LNCAP (cell line): ENCODE results near the gene ABHD17B.

Experiments
- TF ChIP-seq, protein P1 (sequence below): fragments of 450-650 bp; IDR thresholded peaks from 2 replicates; pipeline ENCODE4 v1.5.1; 2017; ENCODE audit warnings: mild to moderate bottlenecking

The ABHD17B gene

DNA sequence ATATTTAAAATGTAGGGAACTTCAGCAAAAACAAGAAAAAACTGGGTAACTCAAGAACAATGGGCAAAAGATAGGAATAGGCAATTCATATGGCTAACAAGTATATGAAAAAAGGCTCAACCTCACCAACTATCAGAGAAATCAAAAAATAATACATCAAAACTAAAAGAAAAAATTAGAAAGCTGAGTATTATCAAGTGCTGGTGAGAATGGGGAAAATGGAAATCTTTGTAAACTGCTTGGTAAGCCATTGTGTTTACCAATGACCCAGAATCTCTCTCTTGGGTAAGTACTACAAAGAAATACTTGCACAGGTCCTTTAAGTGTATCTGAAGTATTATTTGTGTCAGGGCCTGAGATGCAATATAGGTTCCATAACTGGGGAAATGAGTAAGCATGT, 27.0 kb downstream of the ABHD17B start:
- TF ChIP-seq, protein P1, sequence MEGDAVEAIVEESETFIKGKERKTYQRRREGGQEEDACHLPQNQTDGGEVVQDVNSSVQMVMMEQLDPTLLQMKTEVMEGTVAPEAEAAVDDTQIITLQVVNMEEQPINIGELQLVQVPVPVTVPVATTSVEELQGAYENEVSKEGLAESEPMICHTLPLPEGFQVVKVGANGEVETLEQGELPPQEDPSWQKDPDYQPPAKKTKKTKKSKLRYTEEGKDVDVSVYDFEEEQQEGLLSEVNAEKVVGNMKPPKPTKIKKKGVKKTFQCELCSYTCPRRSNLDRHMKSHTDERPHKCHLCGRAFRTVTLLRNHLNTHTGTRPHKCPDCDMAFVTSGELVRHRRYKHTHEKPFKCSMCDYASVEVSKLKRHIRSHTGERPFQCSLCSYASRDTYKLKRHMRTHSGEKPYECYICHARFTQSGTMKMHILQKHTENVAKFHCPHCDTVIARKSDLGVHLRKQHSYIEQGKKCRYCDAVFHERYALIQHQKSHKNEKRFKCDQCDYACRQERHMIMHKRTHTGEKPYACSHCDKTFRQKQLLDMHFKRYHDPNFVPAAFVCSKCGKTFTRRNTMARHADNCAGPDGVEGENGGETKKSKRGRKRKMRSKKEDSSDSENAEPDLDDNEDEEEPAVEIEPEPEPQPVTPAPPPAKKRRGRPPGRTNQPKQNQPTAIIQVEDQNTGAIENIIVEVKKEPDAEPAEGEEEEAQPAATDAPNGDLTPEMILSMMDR: no peak

DNA sequence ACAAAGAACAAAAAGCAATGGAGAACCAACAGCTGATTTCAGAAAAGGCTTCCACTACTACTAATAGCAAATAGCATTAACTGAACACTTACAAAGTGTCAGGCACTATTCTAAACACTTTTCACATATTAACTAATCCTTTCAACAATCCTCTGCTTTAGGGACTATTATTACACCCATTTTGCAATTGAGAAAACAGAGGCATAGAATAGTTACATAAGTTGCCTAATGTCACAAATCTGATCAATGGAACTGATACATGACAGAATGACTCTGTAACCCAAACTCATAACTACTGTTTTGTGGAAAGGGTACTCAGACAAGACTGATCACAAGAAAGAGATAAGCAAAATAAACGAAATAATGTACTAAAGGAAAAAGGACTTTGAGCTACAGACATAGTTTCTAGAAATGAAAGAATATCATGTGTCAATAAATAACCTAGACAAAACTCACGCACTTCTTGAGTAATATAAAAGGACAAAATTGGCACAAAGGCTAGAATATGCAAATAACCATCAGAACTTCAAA, 31.3 kb downstream of the ABHD17B start:
- TF ChIP-seq, protein P1: no peak

DNA sequence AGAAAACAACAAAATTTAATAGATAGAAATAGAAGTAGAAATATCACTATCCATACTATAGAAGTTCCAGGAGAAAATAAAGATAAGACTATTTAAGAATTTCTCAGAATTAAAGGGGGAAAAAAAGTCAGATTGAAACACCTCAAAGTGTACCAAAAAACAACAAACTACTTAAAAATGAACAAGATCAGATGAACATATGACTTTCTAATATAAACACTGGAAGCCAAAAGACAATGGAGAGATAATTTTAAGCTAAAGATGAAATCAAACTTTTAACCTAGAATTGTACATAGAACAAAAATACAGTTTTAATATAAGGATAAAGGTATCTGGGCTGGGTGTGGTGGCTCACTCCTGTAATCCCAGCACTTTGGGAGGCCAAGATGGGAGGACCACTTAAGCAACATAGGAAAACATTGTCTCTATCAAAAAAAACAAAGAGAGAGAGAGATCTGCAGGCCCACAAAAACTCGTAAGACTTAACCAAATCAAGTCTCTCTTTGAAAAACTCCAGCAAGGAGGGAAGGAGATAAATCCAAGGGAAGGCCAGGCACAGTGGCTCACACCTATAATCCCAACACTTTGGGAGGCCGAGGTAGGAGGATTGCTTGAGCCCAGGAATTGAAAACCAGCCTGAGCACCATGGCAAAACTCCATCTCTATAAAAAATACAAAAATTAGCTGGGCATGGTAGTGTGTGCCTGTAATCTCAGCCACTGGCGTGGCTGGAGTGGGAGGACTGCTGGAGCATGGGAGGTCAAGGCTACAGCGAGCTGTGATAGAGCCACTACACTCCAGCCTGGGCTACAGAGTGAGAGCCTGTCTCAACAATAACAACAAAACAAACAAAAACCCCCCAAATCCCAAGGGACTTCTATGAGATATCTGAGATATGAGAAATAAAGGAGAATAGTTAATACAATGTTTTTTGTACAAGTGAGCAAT, 32.4 kb downstream of the ABHD17B start:
- TF ChIP-seq, protein P1: no peak

DNA sequence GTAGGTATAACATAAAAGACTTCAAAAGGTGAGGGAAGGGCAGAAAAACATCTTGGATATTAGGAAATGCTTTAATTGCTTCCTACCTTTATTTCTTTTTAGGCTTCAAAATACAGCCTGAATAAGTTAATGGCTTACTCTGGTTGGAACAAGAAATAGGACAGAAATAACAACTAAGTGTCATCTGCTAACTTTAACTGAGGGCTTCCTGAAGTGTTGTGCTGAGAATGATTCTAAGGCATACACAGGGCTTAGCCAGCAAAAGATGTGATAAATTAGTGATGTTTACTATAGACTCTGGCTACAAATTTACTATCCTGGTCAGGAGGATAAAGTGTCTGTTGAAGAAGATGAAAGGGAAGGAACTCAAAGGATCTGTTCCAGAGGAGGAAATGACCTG, 34.2 kb downstream of the ABHD17B start:
- TF ChIP-seq, protein P1: no peak

GRCh38 chr9:71876106-71876505, 34.9 kb downstream of the ABHD17B start:
- TF ChIP-seq, protein P1: no peak

DNA sequence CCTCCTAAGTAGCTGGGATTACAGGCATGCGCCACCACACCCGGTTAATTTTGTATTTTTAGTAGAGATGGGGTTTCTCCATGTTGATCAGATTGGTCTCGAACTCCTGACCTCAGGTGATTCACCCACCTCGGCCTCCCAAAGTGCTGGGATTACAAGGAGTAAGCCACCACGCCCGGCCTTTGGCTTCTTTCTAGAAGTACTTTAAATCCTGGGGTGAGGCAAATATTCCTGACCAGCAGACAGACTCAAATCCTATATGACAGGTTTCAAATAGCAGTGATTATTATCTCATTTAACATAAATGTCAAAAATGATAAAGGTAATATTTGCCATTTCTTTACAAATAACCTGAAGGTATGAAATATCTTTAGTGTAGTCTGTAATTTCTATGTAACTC, 35.6 kb downstream of the ABHD17B start:
- TF ChIP-seq, protein P1: no peak

- TF ChIP-seq, protein P1: no peak
Observed at GRCh38 chr9:71863631-71864030, 47.4 kb downstream of the ABHD17B start.
